ENCODE data around the gene ANAPC5. TPM values are rescaled to one million over a fixed set of nuclear protein-coding genes. Genes with fewer than 3 reads are reported as not detected.
A peak's percentile ranks its signal among the peaks of the same experiment; 100 is the strongest.

The ANAPC5 gene
- total RNA-seq, 1 donor from 2014 or later, result 79.7 TPM

GRCh38 chr12:121345151-121345815, 6.9 kb downstream of the ANAPC5 start:
- DNase-seq (no peak), ATAC-seq (no peak)
- no peak overlapping the region for H3K27ac ChIP-seq
- H3K9me3 ChIP-seq, result no peaks in the 10 kb centered on the region
- intact Hi-C loops (cut with DNase I), result no loop called here
- H3K36me3 ChIP-seq, result peaks cover 75% of the 10 kb centered on the region
- H3K4me1 ChIP-seq, result peaks cover 10% of the 10 kb centered on the region
- TF ChIP-seq CTCF (IDR thresholded peaks at IDR 0.05), result no peak
- H3K27me3 ChIP-seq (ENCODE audit: low read depth), result no peaks in the 10 kb centered on the region
- H3K4me3 ChIP-seq, result no peak overlapping the region

- intact Hi-C loops (cut with DNase I), result no loop called here
Observed at GRCh38 chr12:121344506-121344905, 7.7 kb downstream of the ANAPC5 start.

GRCh38 chr12:121337416-121337815, 14.8 kb downstream of the ANAPC5 start:
- Histone ChIP-seq H3K4me3 (no peak overlapping the region), H3K9me3 (no peaks in the 10 kb centered on the region), H3K4me1 (no peaks in the 10 kb centered on the region), H3K27ac (no peak overlapping the region), H3K36me3 (peaks cover 89% of the 10 kb centered on the region), H3K27me3 (ENCODE audit: low read depth) (no peaks in the 10 kb centered on the region)
- intact Hi-C loops (cut with DNase I), result loop anchor here (5.0 kb wide), 1 partner anchor 105 kb away; no protein-coding TSS in a partner anchor
- ATAC-seq (no peak), DNase-seq (no peak)
- TF ChIP-seq CTCF (IDR thresholded peaks at IDR 0.05), result no peak

More at GRCh38 chr12:121344506-121344905, 7.7 kb downstream of the ANAPC5 start:
- peaks cover 4% of the 10 kb centered on the region for H3K4me1 ChIP-seq
- H3K36me3 ChIP-seq, result peaks cover 82% of the 10 kb centered on the region
- no peak overlapping the region for H3K27ac ChIP-seq
- DNase-seq (no peak), ATAC-seq (no peak)
- H3K4me3 ChIP-seq, result no peak overlapping the region
- H3K9me3 ChIP-seq, result no peaks in the 10 kb centered on the region
- TF ChIP-seq CTCF (IDR thresholded peaks at IDR 0.05), result no peak
- no peaks in the 10 kb centered on the region for H3K27me3 ChIP-seq (ENCODE audit: low read depth)

- intact Hi-C loops (cut with DNase I), result loop anchor here (5.0 kb wide), 1 partner anchor 108 kb away; no protein-coding TSS in a partner anchor
- ATAC-seq (peak; percentile 83 to 90), DNase-seq (no peak)
- TF ChIP-seq CTCF (IDR thresholded peaks at IDR 0.05), result peak; percentile 86
- Histone ChIP-seq H3K27ac (no peak overlapping the region), H3K36me3 (peaks cover 90% of the 10 kb centered on the region), H3K4me3 (no peak overlapping the region), H3K9me3 (no peaks in the 10 kb centered on the region), H3K27me3 (ENCODE audit: low read depth) (no peaks in the 10 kb centered on the region), H3K4me1 (no peaks in the 10 kb centered on the region)
Observed at GRCh38 chr12:121334513-121335343, 17.5 kb downstream of the ANAPC5 start.

GRCh38 chr12:121333747-121334146, 18.5 kb downstream of the ANAPC5 start:
- ATAC-seq (no peak), DNase-seq (no peak)
- Histone ChIP-seq H3K27ac (no peak overlapping the region), H3K4me3 (no peak overlapping the region), H3K27me3 (ENCODE audit: low read depth) (no peaks in the 10 kb centered on the region), H3K4me1 (no peaks in the 10 kb centered on the region), H3K36me3 (peaks cover 92% of the 10 kb centered on the region), H3K9me3 (no peaks in the 10 kb centered on the region)
- no peak for TF ChIP-seq CTCF (IDR thresholded peaks at IDR 0.05)
- intact Hi-C loops (cut with DNase I), result no loop called here
